GM12891 (cell line): ENCODE measurements around the gene MAPRE3.

ENCODE experiments used
- POLR2A ChIP-seq: IDR thresholded peaks from 2 replicates; pipeline ENCODE4 v1.6.1; 2011; ENCODE audit warnings: low read depth, low read length, control low read depth
- POLR2AphosphoS5 ChIP-seq: IDR thresholded peaks from 2 replicates; pipeline ENCODE4 v1.6.1; 2011; ENCODE audit warnings: low read depth, low read length, control low read depth
- TAF1 ChIP-seq: IDR thresholded peaks from 2 replicates; pipeline ENCODE4 v1.6.1; 2011; ENCODE audit warnings: low read depth, low read length, control low read depth

DNA sequence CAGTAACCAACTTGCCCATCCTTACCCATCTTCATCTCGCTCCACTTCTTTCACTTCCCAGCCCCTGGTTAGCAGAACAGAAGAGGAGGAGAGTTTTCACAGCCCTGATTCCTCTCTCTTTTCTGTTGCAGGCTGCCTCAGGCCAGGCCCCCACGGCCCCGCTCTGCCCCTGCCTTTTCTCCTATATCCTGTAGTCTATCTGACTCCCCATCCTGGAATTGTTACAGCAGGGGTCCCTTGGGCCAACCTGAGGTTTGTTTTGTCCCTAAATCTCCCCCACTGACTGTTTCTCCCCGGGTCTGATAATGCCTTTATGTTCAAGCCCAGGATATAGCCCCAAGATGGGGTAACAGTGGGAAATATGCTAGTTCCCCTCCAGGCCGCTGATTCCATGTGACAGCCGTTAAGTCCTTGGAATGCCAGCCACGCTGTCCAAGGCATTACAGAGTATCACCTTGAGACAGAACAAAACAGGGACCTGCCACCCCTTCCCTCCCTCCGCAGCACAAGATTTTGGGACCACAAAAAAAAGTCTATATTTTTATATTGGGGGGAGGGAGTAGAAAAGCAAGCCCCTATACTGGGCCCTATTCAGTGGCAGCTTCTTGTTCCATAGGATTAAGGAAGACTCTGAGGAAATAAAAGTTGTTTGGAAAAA, 99.7 kb downstream of the MAPRE3 start:
- TF ChIP-seq POLR2A (no peak), POLR2AphosphoS5 (no peak), TAF1 (no peak)
